Brain microvascular endothelial cell (primary cell): ENCODE measurements around the gene EDAR.

ENCODE experiments used
- DNase-seq: peaks from one replicate; pipeline ENCODE4 v3.0.0-alpha.2; 2020
- H3K27ac ChIP-seq: fragments of 250-450 bp; sonication (Bioruptor Pico); 2 replicates; pipeline ENCODE4 v1.5.1; 2020; ENCODE audit warnings: mild to moderate bottlenecking, moderate library complexity
- H3K27me3 ChIP-seq: fragments of 250-450 bp; sonication (Bioruptor Pico); replicated peaks from 2 replicates; pipeline ENCODE4 v1.5.1; 2020; ENCODE audit warnings: mild to moderate bottlenecking
- H3K36me3 ChIP-seq: fragments of 250-450 bp; sonication (Bioruptor Pico); replicated peaks from 2 replicates; pipeline ENCODE4 v1.5.1; 2020; ENCODE audit warnings: mild to moderate bottlenecking
- H3K4me3 ChIP-seq: 2 replicates; pipeline ENCODE4 v1.5.1; 2011; ENCODE audit warnings: low read depth, mild to moderate bottlenecking, control low read depth, low read length, moderate library complexity
- in situ Hi-C: cut with HindIII; loops from 2 replicates; pipeline ENCODE4 v1.10.0; 2017; ENCODE audit warnings: low sequenced_read_pairs, low pct_ligation_motif_present
- TF ChIP-seq, protein P1 (sequence below): IDR thresholded peaks from 2 replicates; pipeline ENCODE4 v1.5.1; 2011; ENCODE audit warnings: low read depth, mild to moderate bottlenecking, moderate library complexity, low read length, control low read depth, inconsistent platforms; ENCODE audit errors: missing control alignments

EDAR gene

DNA sequence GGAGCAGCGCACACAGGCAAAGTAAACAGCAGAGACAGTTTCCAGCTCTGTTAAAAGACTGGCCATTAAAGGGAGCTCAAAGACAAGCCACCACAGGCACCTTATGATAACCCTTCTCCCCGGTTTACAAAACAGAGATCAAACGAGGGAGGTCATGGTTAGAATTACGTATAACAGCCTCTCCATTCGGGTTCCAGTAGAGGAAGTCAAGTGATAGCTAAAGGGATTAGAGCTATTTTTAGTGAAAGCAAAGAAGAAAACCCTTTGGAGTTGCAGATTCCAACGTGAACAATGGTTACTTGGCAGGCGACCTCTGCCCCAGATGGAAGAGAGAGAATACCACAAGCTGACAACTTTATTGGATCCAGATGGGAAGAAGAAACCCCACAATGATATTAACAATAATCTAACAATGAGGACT lies 31.2 kb upstream of the EDAR start:
- Histone ChIP-seq H3K4me3 (no peak overlapping the region), H3K27ac (no peak overlapping the region), H3K27me3 (peaks cover 21% of the 10 kb centered on the region), H3K36me3 (no peaks in the 10 kb centered on the region)
- no peak for DNase-seq
- TF ChIP-seq, protein P1, sequence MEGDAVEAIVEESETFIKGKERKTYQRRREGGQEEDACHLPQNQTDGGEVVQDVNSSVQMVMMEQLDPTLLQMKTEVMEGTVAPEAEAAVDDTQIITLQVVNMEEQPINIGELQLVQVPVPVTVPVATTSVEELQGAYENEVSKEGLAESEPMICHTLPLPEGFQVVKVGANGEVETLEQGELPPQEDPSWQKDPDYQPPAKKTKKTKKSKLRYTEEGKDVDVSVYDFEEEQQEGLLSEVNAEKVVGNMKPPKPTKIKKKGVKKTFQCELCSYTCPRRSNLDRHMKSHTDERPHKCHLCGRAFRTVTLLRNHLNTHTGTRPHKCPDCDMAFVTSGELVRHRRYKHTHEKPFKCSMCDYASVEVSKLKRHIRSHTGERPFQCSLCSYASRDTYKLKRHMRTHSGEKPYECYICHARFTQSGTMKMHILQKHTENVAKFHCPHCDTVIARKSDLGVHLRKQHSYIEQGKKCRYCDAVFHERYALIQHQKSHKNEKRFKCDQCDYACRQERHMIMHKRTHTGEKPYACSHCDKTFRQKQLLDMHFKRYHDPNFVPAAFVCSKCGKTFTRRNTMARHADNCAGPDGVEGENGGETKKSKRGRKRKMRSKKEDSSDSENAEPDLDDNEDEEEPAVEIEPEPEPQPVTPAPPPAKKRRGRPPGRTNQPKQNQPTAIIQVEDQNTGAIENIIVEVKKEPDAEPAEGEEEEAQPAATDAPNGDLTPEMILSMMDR: no peak
- in situ Hi-C loops: no loop called here

DNA sequence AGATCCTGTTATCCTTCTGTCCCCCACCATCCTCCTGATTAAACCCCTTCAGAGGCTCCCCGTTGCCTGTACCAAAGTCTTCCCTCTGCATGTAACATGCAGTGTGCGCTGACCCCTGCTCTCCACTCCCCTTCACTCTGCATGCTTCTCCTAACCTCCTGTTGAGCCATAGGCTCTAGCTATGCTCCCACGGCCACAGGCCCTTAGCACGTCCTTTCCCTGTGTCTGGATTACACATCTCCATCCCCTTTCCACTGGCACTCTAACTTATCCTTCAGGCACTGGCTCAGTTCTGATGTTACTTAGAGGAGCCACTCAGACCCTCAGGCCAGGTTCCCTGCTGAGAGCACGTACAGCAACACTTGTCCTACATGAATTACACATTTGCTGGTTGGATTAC lies 29.4 kb upstream of the EDAR start:
- DNase-seq: no peak
- in situ Hi-C loops: no loop called here
- TF ChIP-seq, protein P1: no peak
- H3K27ac ChIP-seq: no peak overlapping the region
- H3K36me3 ChIP-seq: no peaks in the 10 kb centered on the region
- H3K27me3 ChIP-seq: peaks cover 21% of the 10 kb centered on the region
- H3K4me3 ChIP-seq: no peak overlapping the region

- H3K36me3 ChIP-seq: no peaks in the 10 kb centered on the region
- in situ Hi-C loops: no loop called here
- no peak for DNase-seq
- no peak overlapping the region for H3K4me3 ChIP-seq
- H3K27me3 ChIP-seq: peaks cover 21% of the 10 kb centered on the region
- H3K27ac ChIP-seq: no peak overlapping the region
- TF ChIP-seq, protein P1: no peak
These were observed 28.0 kb upstream of the EDAR start for GRCh38 chr2:109017017-109017416.

- no peak overlapping the region for H3K4me3 ChIP-seq
- no peak overlapping the region for H3K27ac ChIP-seq
- TF ChIP-seq, protein P1: no peak
- H3K27me3 ChIP-seq: peaks cover 21% of the 10 kb centered on the region
- DNase-seq: no peak
- H3K36me3 ChIP-seq: no peaks in the 10 kb centered on the region
- in situ Hi-C loops: no loop called here
These were observed 27.4 kb upstream of the EDAR start for GRCh38 chr2:109016376-109016775.

GRCh38 chr2:109014476-109014875 lies 25.5 kb upstream of the EDAR start:
- in situ Hi-C loops: no loop called here
- H3K27ac ChIP-seq: no peak overlapping the region
- TF ChIP-seq, protein P1: no peak
- no peak overlapping the region for H3K4me3 ChIP-seq
- no peaks in the 10 kb centered on the region for H3K36me3 ChIP-seq
- peaks cover 17% of the 10 kb centered on the region for H3K27me3 ChIP-seq
- DNase-seq: no peak

GRCh38 chr2:109013051-109013450 lies 24.0 kb upstream of the EDAR start:
- Histone ChIP-seq H3K27me3 (peaks cover 4% of the 10 kb centered on the region), H3K4me3 (no peak overlapping the region), H3K36me3 (no peaks in the 10 kb centered on the region), H3K27ac (no peak overlapping the region)
- DNase-seq: no peak
- TF ChIP-seq, protein P1: no peak
- in situ Hi-C loops: no loop called here
